Kidney (tissue), 14 donors: Measurements from ENCODE around the gene CDC26. TPM values are rescaled to one million over a fixed set of nuclear protein-coding genes. Genes with fewer than 3 reads are reported as not detected.

Experiments
- DNase-seq, 5 donors: peaks; one replicate each; pipeline ENCODE4 v3.0.0-alpha.2; 2013 to 2020
- FAIRE-seq: peaks from 2 replicates; lab custom pipeline; 2012; peaks lifted over from hg19 to GRCh38; lab: Jason Lieb, UNC
- H3K27ac ChIP-seq, 2 donors: one replicate each; pipeline ENCODE4 v1.7.0; 2013; ENCODE audit warnings: low read depth in 2 of 2, low read length in 2 of 2, inconsistent platforms in 1 of 2
- H3K27me3 ChIP-seq: one replicate; pipeline ENCODE4 v1.7.1; 2013; ENCODE audit warnings: low read length, inconsistent platforms; ENCODE audit not compliant: control insufficient read depth, insufficient read depth
- H3K36me3 ChIP-seq, 3 donors: one replicate each; pipeline versions ENCODE4 v1.7.0 to v1.7.1; 2013; ENCODE audit warnings: low read length in 3 of 3, control low read depth in 1 of 3, inconsistent platforms in 1 of 3; ENCODE audit not compliant: insufficient read depth in 3 of 3, control insufficient read depth in 2 of 3
- H3K4me1 ChIP-seq, 3 donors: one replicate each; pipeline versions ENCODE4 v1.7.0 to v1.7.1; 2013; ENCODE audit warnings: low read length in 3 of 3, inconsistent platforms in 1 of 3, low read depth in 1 of 3; ENCODE audit not compliant: control insufficient read depth in 2 of 3, insufficient read depth in 2 of 3
- H3K4me3 ChIP-seq, 3 donors: one replicate each; pipeline versions ENCODE4 v1.7.0 to v1.8.1; 2013; ENCODE audit warnings: low read length in 3 of 3, control low read depth in 1 of 3, inconsistent platforms in 1 of 3
- H3K9ac ChIP-seq, 3 donors: one replicate each; pipeline versions ENCODE4 v1.7.0 to v1.7.1; 2013; ENCODE audit warnings: low read length in 3 of 3, control low read depth in 1 of 3, inconsistent platforms in 1 of 3
- H3K9me3 ChIP-seq, 3 donors: one replicate each; pipeline versions ENCODE4 v1.7.0 to v1.7.1; 2013; ENCODE audit warnings: low read length in 3 of 3, control low read depth in 1 of 3, inconsistent platforms in 1 of 3; ENCODE audit not compliant: control insufficient read depth in 2 of 3, insufficient read depth in 1 of 3
- intact Hi-C: fragments of 100-400 bp; cut with DNase I; formaldehyde crosslinking; loops from one replicate; pipeline ENCODE4 v1.11.1; 2022
- polyA plus RNA-seq: library from polyadenylated mRNA; stranded (reverse); fragments of 350-450 nt; fragmentation: Illumina TruSeq; extraction: RNeasy Lipid Tissue Mini Kit (QIAGEN cat#74804); gene quantifications from one replicate; pipeline ENCODE4 v1.2.3, GENCODE V29; 2014; ENCODE audit warnings: low read depth, low replicate concordance; ENCODE audit not compliant: insufficient read depth
- total RNA-seq: library from RNA; stranded (reverse); fragmentation: NEBNext Ultra II Directional; extraction: Animal tissue kit (Norgen Biotek cat#: 25700); gene quantifications from one replicate; pipeline ENCODE4 v1.2.1, GENCODE V29; 2021
- TF ChIP-seq, protein P1 (sequence below): IDR thresholded peaks from 3 replicates; pipeline ENCODE4 v1.5.1; 2012; ENCODE audit warnings: mild to moderate bottlenecking, moderate library complexity, borderline replicate concordance; ENCODE audit not compliant: insufficient read depth; ENCODE audit errors: extremely low read depth
- donor health status: control.
- donor health status: control.
- donor health status: control.
- donor health status: control.
- donor health status: control.
- donor health status: DM: yes; HTN: yes; CAD: no.
- donor health status: Normal renal cell carcinoma (clear cell type).

Gene CDC26
- total and polyA plus RNA-seq, 2 donors from 2014 or later: 28.5 to 76.2 TPM

- DNase-seq (peak in 4 of 5 donors; percentile 50 to 61 (median 58)), FAIRE-seq (no peak)
- Histone ChIP-seq H3K9me3 (no peaks in the 10 kb centered on the region), H3K27ac (peak within 1 kb of the TSS; percentile 63 to 71), H3K27me3 (no peaks in the 10 kb centered on the region), H3K4me3 (peak within 1 kb of the TSS; percentile 30 to 53 (median 50)), H3K4me1 (peaks cover 0 to 2% (median 0%) of the 10 kb centered on the region in 3 donors), H3K9ac (no peak within 1 kb of the TSS), H3K36me3 (no peaks in the 10 kb centered on the region)
- TF ChIP-seq, protein P1, sequence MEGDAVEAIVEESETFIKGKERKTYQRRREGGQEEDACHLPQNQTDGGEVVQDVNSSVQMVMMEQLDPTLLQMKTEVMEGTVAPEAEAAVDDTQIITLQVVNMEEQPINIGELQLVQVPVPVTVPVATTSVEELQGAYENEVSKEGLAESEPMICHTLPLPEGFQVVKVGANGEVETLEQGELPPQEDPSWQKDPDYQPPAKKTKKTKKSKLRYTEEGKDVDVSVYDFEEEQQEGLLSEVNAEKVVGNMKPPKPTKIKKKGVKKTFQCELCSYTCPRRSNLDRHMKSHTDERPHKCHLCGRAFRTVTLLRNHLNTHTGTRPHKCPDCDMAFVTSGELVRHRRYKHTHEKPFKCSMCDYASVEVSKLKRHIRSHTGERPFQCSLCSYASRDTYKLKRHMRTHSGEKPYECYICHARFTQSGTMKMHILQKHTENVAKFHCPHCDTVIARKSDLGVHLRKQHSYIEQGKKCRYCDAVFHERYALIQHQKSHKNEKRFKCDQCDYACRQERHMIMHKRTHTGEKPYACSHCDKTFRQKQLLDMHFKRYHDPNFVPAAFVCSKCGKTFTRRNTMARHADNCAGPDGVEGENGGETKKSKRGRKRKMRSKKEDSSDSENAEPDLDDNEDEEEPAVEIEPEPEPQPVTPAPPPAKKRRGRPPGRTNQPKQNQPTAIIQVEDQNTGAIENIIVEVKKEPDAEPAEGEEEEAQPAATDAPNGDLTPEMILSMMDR: no peak
- intact Hi-C loops: no loop called here
Measured at GRCh38 chr9:113302792-113303418, 27.5 kb upstream of the CDC26 start, which contains the start of gene RNF183. Gene RNF183 (minus strand): TSS chr9:113303376. CDS start chr9:113298184, 5,192 bp downstream.

DNA sequence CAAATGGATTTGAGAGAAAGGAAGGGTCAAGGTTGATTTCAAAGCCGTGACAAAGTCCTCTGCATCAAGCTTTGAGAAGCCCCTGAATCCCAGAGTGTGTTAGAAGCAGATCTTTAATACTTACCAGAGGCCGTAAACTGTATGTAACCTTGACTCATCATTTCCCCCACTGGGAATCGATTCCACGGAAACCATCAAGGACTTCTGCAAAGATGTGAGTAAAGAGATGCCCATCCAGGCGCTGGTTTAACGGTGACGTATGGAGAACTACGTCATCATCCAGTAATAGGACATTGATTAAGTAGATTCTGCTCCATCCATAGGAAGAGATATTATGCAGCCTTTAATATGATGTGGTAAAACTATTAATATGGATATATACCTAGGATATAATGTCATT is 26.2 kb upstream of the CDC26 start:
- Histone ChIP-seq H3K36me3 (no peaks in the 10 kb centered on the region), H3K27me3 (no peaks in the 10 kb centered on the region), H3K27ac (no peak overlapping the region), H3K9me3 (no peaks in the 10 kb centered on the region), H3K4me1 (peaks cover 0 to 2% (median 0%) of the 10 kb centered on the region in 3 donors), H3K4me3 (peak overlapping the region in 1 of 3 donors; percentile 53), H3K9ac (no peak overlapping the region)
- DNase-seq (no peak), FAIRE-seq (no peak)
- intact Hi-C loops: no loop called here
- TF ChIP-seq, protein P1: no peak

DNA sequence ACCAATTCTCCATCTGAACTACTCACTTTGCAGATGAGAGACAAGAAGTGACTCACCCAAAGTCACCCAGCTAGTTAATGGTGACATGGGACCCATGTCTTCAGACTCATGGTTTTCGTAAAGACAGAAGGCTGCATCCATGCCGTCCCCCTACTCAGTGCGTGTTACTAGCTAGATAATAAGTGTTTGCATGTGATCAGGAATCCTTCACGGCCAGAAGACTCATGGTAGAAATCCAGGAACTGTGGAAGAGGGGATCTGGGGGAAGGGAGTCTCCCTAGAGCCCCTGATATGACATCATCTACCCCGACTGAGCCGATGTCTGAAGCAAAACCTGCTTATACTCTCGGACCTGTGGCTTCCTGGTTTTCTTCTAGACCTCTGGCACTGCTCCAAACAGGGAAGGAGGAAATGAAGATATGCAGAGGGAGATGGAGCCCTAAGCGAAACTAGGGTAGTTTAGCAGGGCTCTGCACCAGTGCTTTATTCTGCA is 24.5 kb upstream of the CDC26 start:
- intact Hi-C loops: no loop called here
- Histone ChIP-seq H3K9ac (no peak overlapping the region), H3K4me3 (no peak overlapping the region), H3K27me3 (no peaks in the 10 kb centered on the region), H3K27ac (no peak overlapping the region), H3K4me1 (peaks cover 0 to 2% (median 0%) of the 10 kb centered on the region in 3 donors), H3K36me3 (no peaks in the 10 kb centered on the region), H3K9me3 (no peaks in the 10 kb centered on the region)
- DNase-seq (peak in 4 of 5 donors; percentile 24 to 86 (median 56)), FAIRE-seq (no peak)
- TF ChIP-seq, protein P1: no peak
